GM11168 (cell line): ENCODE data around the gene NBPF6.
"Not testable (repeated sequence)": the region's sequence is repeated elsewhere in the genome, so short reads cannot be mapped to it uniquely, and the experiment has no call there.

Source experiments
- in situ Hi-C: fragments of 300-500 bp; cut with MboI; formaldehyde crosslinking; loops from one replicate; pipeline ENCODE4 v1.12.0; 2022; ENCODE audit warnings: low sequenced_read_pairs; ENCODE audit not compliant: unreplicated experiment

The NBPF6 gene

GRCh38 chr1:108450043-108450442, at the start of gene NBPF6:
Gene NBPF6 (plus strand): TSS chr1:108450343. CDS start chr1:108450602, 259 bp downstream.
- in situ Hi-C loops: not testable (repeated sequence)

- in situ Hi-C loops: not testable (repeated sequence)
Measured at GRCh38 chr1:108411098-108411833, 38.9 kb upstream of the NBPF6 start.

- in situ Hi-C loops: not testable (repeated sequence)
Measured at GRCh38 chr1:108420129-108420528, 30.0 kb upstream of the NBPF6 start.

GRCh38 chr1:108421061-108421916, 28.9 kb upstream of the NBPF6 start:
- in situ Hi-C loops: not testable (repeated sequence)

GRCh38 chr1:108426877-108427276, 23.3 kb upstream of the NBPF6 start:
- in situ Hi-C loops: not testable (repeated sequence)

- in situ Hi-C loops: not testable (repeated sequence)
Measured at GRCh38 chr1:108432002-108432401, 18.1 kb upstream of the NBPF6 start.

- in situ Hi-C loops: not testable (repeated sequence)
Measured at GRCh38 chr1:108433404-108433803, 16.7 kb upstream of the NBPF6 start.

- in situ Hi-C loops: not testable (repeated sequence)
Measured at GRCh38 chr1:108438536-108438935, 11.6 kb upstream of the NBPF6 start.

GRCh38 chr1:108454521-108454920, 4.4 kb downstream of the NBPF6 start:
- in situ Hi-C loops: not testable (repeated sequence)

GRCh38 chr1:108458661-108459060, 8.5 kb downstream of the NBPF6 start:
- in situ Hi-C loops: not testable (repeated sequence)

- in situ Hi-C loops: not testable (repeated sequence)
Measured at GRCh38 chr1:108461758-108462157, 11.6 kb downstream of the NBPF6 start.

GRCh38 chr1:108463962-108464361, 13.8 kb downstream of the NBPF6 start:
- in situ Hi-C loops: not testable (repeated sequence)

- in situ Hi-C loops: not testable (repeated sequence)
Measured at GRCh38 chr1:108466166-108466565, 16.0 kb downstream of the NBPF6 start.

- in situ Hi-C loops: not testable (repeated sequence)
Measured at GRCh38 chr1:108467155-108467554, 17.0 kb downstream of the NBPF6 start.

- in situ Hi-C loops: not testable (repeated sequence)
Measured at GRCh38 chr1:108470750-108471149, 20.6 kb downstream of the NBPF6 start.

- in situ Hi-C loops: not testable (repeated sequence)
Measured at GRCh38 chr1:108474516-108474915, 24.4 kb downstream of the NBPF6 start.

- in situ Hi-C loops: loop anchor here (25.0 kb wide), 1 partner anchor 116 kb away; no protein-coding TSS in a partner anchor
Measured at GRCh38 chr1:108478429-108479015, 28.4 kb downstream of the NBPF6 start.

- in situ Hi-C loops: loop anchor here (25.0 kb wide), 1 partner anchor 120 kb away; no protein-coding TSS in a partner anchor
Measured at GRCh38 chr1:108482708-108483107, 32.6 kb downstream of the NBPF6 start.

GRCh38 chr1:108485990-108486389, 35.8 kb downstream of the NBPF6 start:
- in situ Hi-C loops: loop anchor here (25.0 kb wide), 1 partner anchor 124 kb away; no protein-coding TSS in a partner anchor

GRCh38 chr1:108486707-108487106, 36.6 kb downstream of the NBPF6 start:
- in situ Hi-C loops: loop anchor here (25.0 kb wide), 1 partner anchor 124 kb away; no protein-coding TSS in a partner anchor
